Hepatocyte (in vitro differentiated cells): ENCODE data around the gene TESMIN.

Source experiments
- CTCF ChIP-seq: fragments of 200-600 bp; sonication (generic); IDR thresholded peaks from 2 replicates; pipeline ENCODE4 v1.5.1; 2016; ENCODE audit warnings: antibody characterized with exemption, mild to moderate bottlenecking; ENCODE audit not compliant: poor library complexity
- EZH2 ChIP-seq: fragments of 200-600 bp; sonication (generic); IDR thresholded peaks from 2 replicates; pipeline ENCODE4 v1.6.1; 2016; ENCODE audit warnings: antibody characterized with exemption, mild to moderate bottlenecking, borderline replicate concordance
- EZH2phosphoT487 ChIP-seq: fragments of 200-600 bp; sonication (generic); IDR thresholded peaks from one replicate; pipeline ENCODE4 v1.6.1; 2018; ENCODE audit warnings: antibody characterized with exemption, mild to moderate bottlenecking, low read depth, moderate library complexity; ENCODE audit not compliant: unreplicated experiment, severe bottlenecking

- TF ChIP-seq EZH2phosphoT487 (no peak), CTCF (no peak), EZH2 (no peak)
These were observed 22.3 kb upstream of the TESMIN start for GRCh38 chr11:68773521-68774193.
